ENCODE data around the gene SRGN.
"Not testable (repeated sequence)": the region's sequence is repeated elsewhere in the genome, so short reads cannot be mapped to it uniquely, and the experiment has no call there.

SRGN gene

GRCh38 chr10:69141304-69141703 lies 53.4 kb downstream of the SRGN start:
- DNase-seq (ENCODE audit: low read depth): no peak

DNA sequence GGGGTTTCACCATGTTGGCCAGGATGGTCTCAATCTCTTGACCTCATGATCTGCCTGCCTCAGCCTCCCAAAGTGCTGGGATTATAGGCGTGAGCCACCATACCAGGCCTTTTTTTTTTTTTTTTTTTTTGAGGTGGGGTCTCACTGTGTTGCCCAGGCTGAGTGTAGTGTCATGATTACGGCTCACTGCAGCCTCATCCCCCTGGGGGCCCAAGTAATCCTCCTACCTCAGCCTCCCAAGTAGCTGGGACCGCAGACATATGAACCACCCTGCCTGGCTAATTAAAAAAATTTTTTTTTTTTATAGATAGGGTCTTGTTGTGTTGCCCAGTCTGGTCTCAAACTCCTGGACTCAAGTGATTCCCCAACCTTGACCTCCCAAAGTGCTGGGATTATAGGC lies 54.2 kb downstream of the SRGN start:
- DNase-seq (ENCODE audit: low read depth): not testable (repeated sequence)

DNA sequence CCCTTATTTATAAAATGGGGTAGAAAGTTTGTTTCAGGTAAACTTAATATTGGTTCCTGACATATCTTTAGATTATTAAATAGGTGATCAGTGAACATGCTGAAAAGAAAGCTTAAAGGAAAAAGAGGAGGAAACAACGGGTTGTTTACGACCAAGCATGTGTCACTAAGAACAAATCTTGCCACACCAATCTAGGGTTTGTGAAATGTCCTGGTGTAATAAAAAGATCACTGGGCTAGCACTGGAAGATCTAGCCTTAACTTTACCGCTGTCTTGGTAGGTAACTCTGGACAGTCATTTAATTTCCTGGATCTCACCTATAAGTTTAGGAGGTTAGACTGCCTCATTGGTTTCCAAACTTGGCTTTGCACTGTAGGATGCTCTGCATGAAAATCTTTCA lies 55.1 kb downstream of the SRGN start:
- no peak for DNase-seq (ENCODE audit: low read depth)

- DNase-seq (ENCODE audit: low read depth): no peak
Observed at GRCh38 chr10:69145329-69145728, 57.4 kb downstream of the SRGN start.

DNA sequence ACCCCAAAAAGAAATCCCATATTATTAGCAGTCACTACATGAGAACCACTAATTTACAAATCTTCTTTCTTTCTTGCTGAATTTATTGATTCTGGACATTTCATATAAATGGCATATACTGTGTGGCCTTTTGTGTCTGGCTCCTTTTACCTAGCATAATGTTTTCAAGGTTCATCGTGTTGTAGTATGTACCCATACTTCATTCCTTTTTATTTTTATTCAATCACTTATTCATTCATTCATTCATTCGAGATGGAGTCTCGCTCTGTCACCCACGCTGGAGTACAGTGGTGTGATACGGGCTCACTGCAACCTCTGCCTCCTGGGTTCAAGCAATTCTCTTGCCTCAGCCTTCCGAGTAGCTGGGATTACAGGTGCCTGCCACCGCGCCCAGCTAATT lies 58.0 kb downstream of the SRGN start:
- no peak for DNase-seq (ENCODE audit: low read depth)

DNA sequence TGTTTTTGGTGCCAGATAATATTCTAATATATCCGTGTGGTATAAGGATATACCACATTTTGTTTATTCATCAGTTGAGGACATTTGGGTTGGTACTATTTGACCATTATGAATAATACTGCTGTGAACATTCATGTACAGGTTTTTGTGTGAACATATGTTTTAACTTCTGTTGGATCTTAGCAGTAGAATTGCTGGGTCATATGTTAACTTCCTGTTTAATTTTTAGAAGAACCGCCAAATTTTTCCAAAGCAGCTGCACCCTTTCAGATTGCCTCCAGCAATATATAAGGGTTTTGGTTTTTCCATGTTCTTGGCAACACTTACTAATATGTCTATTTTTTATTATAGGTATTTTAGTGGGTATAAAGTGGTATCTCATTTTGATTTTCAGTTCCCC lies 58.9 kb downstream of the SRGN start:
- DNase-seq (ENCODE audit: low read depth): no peak

DNA sequence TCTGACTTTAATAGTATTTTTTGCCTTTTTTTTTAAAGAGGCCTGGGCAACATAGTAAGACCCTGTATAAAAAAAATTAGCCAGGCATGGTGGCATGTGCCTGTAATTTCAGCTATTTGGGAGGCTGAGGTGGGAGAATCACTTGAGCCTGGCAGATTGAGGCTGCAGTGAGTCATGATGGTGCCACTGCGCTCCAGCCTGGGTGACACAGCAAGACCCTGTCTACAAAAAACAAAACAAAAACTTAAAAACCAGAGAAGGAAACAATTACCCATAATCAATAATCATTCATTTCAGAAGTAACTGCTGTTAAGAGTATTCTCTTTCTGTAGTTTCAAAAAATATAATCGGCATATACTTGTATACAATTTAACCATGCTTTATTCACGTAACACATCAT lies 64.1 kb downstream of the SRGN start:
- DNase-seq (ENCODE audit: low read depth): no peak

DNA sequence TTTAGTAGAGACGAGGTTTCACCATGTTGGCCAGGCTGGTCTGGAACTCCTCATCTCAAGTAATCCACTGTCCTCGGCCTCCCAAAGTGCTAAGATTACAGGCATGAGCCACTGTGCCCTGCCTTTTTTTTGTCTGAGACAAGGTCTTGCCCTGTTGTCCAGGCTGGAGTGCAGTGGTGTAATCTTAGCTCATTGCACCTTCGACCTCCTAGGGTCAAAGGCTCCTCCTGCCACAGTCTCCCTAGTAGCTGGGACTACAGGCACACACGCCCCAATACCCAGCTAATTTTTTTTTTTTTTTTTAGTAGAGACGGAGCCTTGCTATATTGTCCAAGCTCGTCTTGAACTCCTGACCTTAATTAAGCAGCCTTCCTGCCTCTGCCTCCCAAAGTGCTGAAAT lies 65.3 kb downstream of the SRGN start:
- DNase-seq (ENCODE audit: low read depth): no peak
